Loucy (cell line): Measurements from ENCODE around the gene GPR152.

Experiments
- H2AFZ ChIP-seq: fragments of 200-600 bp; sonication (generic); 2 replicates; pipeline ENCODE4 v1.6.0; 2016; ENCODE audit warnings: antibody characterized with exemption, mild to moderate bottlenecking, low read length, moderate library complexity
- H3F3A ChIP-seq: fragments of 200-600 bp; 2 replicates; pipeline ENCODE4 v1.6.0; 2016; ENCODE audit warnings: antibody characterized with exemption, low read depth, mild to moderate bottlenecking
- H3K27me3 ChIP-seq: fragments of 200-600 bp; sonication (generic); 2 replicates; pipeline ENCODE4 v1.6.1; 2014; ENCODE audit warnings: low read length, mild to moderate bottlenecking; ENCODE audit not compliant: insufficient read depth, poor library complexity, severe bottlenecking
- H3K36me3 ChIP-seq: fragments of 200-600 bp; sonication (generic); 2 replicates; pipeline ENCODE4 v1.6.1; 2016; ENCODE audit warnings: low read length; ENCODE audit not compliant: insufficient read depth
- H3K4me1 ChIP-seq: fragments of 200-600 bp; sonication (generic); 2 replicates; pipeline ENCODE4 v1.5.1; 2014; ENCODE audit warnings: low read length, mild to moderate bottlenecking; ENCODE audit not compliant: insufficient read depth, poor library complexity, severe bottlenecking
- H3K4me2 ChIP-seq: fragments of 200-600 bp; sonication (generic); 2 replicates; pipeline ENCODE4 v1.6.0; 2014; ENCODE audit warnings: antibody characterized with exemption, low read length, low read depth, mild to moderate bottlenecking; ENCODE audit not compliant: poor library complexity, severe bottlenecking
- H3K4me3 ChIP-seq: fragments of 200-600 bp; sonication (generic); 2 replicates; pipeline ENCODE4 v1.5.1; 2014; ENCODE audit warnings: low read length, mild to moderate bottlenecking, mixed read lengths; ENCODE audit not compliant: poor library complexity, severe bottlenecking
- H3K79me2 ChIP-seq: fragments of 200-600 bp; sonication (generic); 2 replicates; pipeline ENCODE4 v1.6.1; 2014; ENCODE audit warnings: low read length; ENCODE audit not compliant: insufficient read depth
- H3K9ac ChIP-seq: fragments of 200-600 bp; sonication (generic); 2 replicates; pipeline ENCODE4 v1.6.0; 2014; ENCODE audit warnings: mild to moderate bottlenecking, low read depth, low read length, moderate library complexity; ENCODE audit not compliant: poor library complexity, severe bottlenecking
- H3K9me2 ChIP-seq: fragments of 200-600 bp; sonication (generic); replicated peaks from 2 replicates; pipeline ENCODE4 v1.6.1; 2016; ENCODE audit warnings: low read depth, low read length, mixed read lengths
- H3K9me3 ChIP-seq: fragments of 200-600 bp; sonication (generic); 2 replicates; pipeline ENCODE4 v1.6.1; 2014; ENCODE audit warnings: mild to moderate bottlenecking, antibody characterized with exemption, low read length, low read depth; ENCODE audit not compliant: insufficient read depth
- H4K20me1 ChIP-seq: fragments of 200-600 bp; sonication (generic); 2 replicates; pipeline ENCODE4 v1.6.0; 2014; ENCODE audit warnings: antibody characterized with exemption, low read length, mild to moderate bottlenecking; ENCODE audit not compliant: insufficient read depth, poor library complexity, severe bottlenecking
- CTCF ChIP-seq: fragments of 200-600 bp; sonication (generic); conservative IDR thresholded peaks from 2 replicates; pipeline ENCODE4 v1.5.1; 2014; ENCODE audit warnings: mild to moderate bottlenecking, antibody characterized with exemption, low read length
- EZH2phosphoT487 ChIP-seq: fragments of 200-600 bp; IDR thresholded peaks from 2 replicates; pipeline ENCODE4 v1.6.1; 2018; ENCODE audit warnings: antibody characterized with exemption, mild to moderate bottlenecking, moderate library complexity, borderline replicate concordance

The GPR152 gene

DNA sequence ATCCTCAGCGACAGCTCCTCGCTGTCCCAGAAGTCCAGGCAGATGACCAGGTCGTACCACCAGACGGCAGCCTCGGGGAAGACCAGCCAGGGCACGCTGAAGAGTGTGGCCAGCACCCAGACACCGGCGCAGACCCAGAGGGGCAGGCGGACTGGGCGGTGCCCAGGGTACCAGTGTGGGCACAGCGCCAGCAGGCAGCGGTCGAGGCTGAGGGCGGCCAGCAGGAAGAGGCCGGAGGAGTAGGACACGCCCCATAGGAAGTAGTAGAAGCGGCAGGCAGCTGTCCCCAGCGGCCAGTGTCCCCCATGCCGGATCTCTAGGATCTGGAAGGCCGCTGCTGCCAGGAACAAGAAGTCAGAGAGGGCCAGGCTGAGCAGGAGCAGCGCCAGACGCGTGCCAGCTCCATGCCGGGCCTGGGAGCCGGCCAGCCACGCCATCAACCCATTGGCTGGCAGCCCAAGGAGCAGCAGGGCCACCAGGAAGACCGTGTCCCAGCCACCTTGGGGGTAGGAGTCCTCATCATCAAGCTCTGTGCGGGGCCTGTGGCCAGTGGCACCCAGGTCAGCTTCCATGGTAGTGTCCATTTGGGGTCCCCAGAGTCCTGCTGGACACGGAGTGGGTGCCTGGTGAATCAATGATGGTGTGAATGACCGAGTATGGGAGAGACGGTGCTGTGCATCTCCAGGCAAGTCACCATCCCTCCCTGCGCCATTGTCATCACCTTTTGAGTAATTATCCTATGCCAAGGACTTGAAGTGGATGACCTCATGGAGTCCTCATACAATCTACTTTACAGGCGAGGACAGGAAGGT lies at the start of gene GPR152:
GPR152 (minus strand) TSS at position 589 of the 812 bp plus-strand sequence; CDS start at position 584, 5 bp downstream.
- no peak within 1 kb of the TSS for H3K9ac ChIP-seq

DNA sequence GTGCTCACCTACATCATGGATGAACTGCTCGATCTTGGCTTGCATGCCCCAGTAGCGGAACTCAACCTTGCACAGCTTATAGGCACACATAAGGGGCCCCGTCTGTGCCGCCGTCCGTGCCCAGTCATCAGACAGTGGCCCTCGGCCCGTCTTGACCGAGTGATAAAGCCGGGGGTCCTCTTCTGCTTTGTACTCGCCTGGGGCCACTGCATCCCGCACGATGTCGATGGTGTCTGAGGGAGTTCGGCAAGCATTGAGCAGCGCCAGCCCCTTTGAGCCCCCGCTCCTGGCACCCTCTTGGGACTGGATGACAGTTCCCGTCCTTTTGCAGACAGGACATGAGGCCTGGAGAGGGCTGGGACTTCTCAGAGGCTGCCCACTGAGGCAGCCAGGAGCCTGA lies 49.3 kb upstream of the GPR152 start:
- no peaks in the 10 kb centered on the region for H3K9me3 ChIP-seq
- peaks cover 6% of the 10 kb centered on the region for H3F3A ChIP-seq
- H3K4me1 ChIP-seq: peaks cover 39% of the 10 kb centered on the region
- H3K4me2 ChIP-seq: no peak overlapping the region
- no peak for TF ChIP-seq CTCF
- TF ChIP-seq EZH2phosphoT487: no peak
- no peak overlapping the region for H2AFZ ChIP-seq
- peaks cover 28% of the 10 kb centered on the region for H3K79me2 ChIP-seq
- H3K27me3 ChIP-seq: no peaks in the 10 kb centered on the region
- no peak overlapping the region for H3K9ac ChIP-seq
- H3K4me3 ChIP-seq: no peak overlapping the region
- H3K9me2 ChIP-seq: no peaks in the 10 kb centered on the region
- peaks cover 22% of the 10 kb centered on the region for H4K20me1 ChIP-seq
- H3K36me3 ChIP-seq: peaks cover 4% of the 10 kb centered on the region; the same call in 1 of the 2 replicates

More for the DNA sequence above, at the start of gene GPR152:
- Histone ChIP-seq H3K79me2 (no peaks in the 10 kb centered on the region), H3F3A (no peaks in the 10 kb centered on the region), H3K36me3 (no peaks in the 10 kb centered on the region), H3K4me3 (no peak within 1 kb of the TSS), H3K9me2 (no peaks in the 10 kb centered on the region), H3K4me1 (no peaks in the 10 kb centered on the region), H3K27me3 (no peaks in the 10 kb centered on the region), H3K4me2 (no peak within 1 kb of the TSS), H4K20me1 (no peaks in the 10 kb centered on the region), H3K9me3 (no peaks in the 10 kb centered on the region), H2AFZ (no peak within 1 kb of the TSS)
- no peak for TF ChIP-seq EZH2phosphoT487
- no peak for TF ChIP-seq CTCF

DNA sequence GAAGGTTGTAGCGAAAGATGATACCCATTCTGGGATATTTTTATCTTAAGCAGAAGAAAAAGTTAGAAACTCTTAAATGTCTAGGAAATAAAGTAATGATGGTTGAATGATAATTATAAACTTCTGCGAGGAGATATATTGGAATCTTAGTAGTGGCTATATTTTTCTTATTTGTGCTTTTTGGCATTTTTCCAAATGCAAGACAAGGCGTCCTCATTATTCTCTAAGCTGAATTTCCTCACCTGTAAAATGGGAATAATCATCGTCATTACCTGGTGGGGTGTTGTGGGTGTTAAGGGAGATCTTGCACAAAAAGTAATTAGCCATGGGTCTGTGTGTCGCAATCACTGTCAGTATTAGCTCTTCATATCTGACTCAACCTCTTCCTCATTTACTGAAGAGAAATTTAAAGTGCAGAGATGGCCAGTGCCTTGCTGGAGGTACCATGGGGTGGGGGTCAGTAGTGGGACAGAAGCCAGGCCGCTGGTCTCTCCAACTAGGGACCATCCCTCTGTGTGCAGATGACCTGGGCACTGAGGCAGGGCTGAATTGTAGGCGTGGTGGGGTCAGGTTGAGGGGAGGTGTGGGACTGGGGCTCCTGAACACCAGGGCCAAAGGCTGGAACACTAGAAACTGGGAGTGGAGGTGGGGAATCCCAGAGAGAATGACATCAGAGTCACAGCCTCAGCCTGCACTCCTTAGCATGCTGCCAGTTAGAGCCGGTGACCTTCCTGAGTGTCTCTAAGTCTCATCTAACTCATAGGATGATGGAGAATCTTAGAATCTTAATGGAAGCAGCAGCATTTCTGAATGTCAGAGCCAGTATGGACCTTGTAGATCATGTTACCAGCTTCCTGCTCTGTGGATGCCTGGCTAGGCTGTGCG lies 48.5 kb upstream of the GPR152 start:
- no peak overlapping the region for H3K4me3 ChIP-seq
- H3K9ac ChIP-seq: peak overlapping the region; percentile 46
- peaks cover 6% of the 10 kb centered on the region for H3F3A ChIP-seq
- TF ChIP-seq CTCF (no peak), EZH2phosphoT487 (no peak)
- H3K4me2 ChIP-seq: peak overlapping the region; percentile 53
- no peaks in the 10 kb centered on the region for H3K9me2 ChIP-seq
- peaks cover 4% of the 10 kb centered on the region; the same call in 1 of the 2 replicates for H3K36me3 ChIP-seq
- H3K27me3 ChIP-seq: no peaks in the 10 kb centered on the region
- H4K20me1 ChIP-seq: peaks cover 16% of the 10 kb centered on the region
- no peak overlapping the region for H2AFZ ChIP-seq
- no peaks in the 10 kb centered on the region for H3K9me3 ChIP-seq
- peaks cover 32% of the 10 kb centered on the region for H3K4me1 ChIP-seq
- H3K79me2 ChIP-seq: peaks cover 23% of the 10 kb centered on the region
